Breast epithelium (tissue), 3 donors: ENCODE results near the gene CD300LF.

Experiments
- POLR2A ChIP-seq: fragments of 450-650 bp; IDR thresholded peaks from one replicate; pipeline ENCODE4 v1.6.1; 2016; ENCODE audit warnings: antibody characterized with exemption, mild to moderate bottlenecking, moderate library complexity
- POLR2AphosphoS5 ChIP-seq, 3 donors: sonication (generic); formaldehyde crosslinking; IDR thresholded peaks; one replicate each; pipeline ENCODE4 v1.6.1; 2017; ENCODE audit warnings: antibody characterized with exemption in 3 of 3
- TF ChIP-seq, protein P1 (sequence below), 3 donors: fragments of 450-650 bp; IDR thresholded peaks; one replicate each; pipeline ENCODE4 v1.5.1; 2016 to 2017; ENCODE audit warnings: antibody characterized with exemption in 3 of 3, mild to moderate bottlenecking in 3 of 3, moderate library complexity in 3 of 3

DNA sequence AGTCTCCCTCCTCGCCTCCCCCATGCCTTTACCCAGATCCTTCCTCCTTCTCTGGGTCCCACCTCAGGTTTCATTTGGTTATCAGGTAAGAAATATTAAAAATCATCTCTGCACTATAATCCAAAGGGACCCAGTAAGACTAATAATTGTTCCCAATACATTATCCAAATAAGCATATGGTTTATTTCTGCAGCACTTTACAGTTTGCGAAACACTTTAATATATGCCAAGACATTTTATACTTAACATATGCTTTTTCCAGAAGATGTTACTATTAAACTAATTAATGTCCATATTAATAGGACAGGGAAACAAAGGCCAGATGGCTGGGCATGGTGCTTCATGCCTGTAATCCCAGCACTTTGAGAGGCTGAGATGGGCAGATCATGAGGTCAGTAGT lies 33.3 kb downstream of the CD300LF start:
- TF ChIP-seq POLR2AphosphoS5 (IDR thresholded peaks at IDR 0.05) (no peak), POLR2A (no peak)
- TF ChIP-seq, protein P1, sequence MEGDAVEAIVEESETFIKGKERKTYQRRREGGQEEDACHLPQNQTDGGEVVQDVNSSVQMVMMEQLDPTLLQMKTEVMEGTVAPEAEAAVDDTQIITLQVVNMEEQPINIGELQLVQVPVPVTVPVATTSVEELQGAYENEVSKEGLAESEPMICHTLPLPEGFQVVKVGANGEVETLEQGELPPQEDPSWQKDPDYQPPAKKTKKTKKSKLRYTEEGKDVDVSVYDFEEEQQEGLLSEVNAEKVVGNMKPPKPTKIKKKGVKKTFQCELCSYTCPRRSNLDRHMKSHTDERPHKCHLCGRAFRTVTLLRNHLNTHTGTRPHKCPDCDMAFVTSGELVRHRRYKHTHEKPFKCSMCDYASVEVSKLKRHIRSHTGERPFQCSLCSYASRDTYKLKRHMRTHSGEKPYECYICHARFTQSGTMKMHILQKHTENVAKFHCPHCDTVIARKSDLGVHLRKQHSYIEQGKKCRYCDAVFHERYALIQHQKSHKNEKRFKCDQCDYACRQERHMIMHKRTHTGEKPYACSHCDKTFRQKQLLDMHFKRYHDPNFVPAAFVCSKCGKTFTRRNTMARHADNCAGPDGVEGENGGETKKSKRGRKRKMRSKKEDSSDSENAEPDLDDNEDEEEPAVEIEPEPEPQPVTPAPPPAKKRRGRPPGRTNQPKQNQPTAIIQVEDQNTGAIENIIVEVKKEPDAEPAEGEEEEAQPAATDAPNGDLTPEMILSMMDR (IDR thresholded peaks at IDR 0.05): no peak
